ENCODE data around the gene PHYHIPL.

PHYHIPL gene

DNA sequence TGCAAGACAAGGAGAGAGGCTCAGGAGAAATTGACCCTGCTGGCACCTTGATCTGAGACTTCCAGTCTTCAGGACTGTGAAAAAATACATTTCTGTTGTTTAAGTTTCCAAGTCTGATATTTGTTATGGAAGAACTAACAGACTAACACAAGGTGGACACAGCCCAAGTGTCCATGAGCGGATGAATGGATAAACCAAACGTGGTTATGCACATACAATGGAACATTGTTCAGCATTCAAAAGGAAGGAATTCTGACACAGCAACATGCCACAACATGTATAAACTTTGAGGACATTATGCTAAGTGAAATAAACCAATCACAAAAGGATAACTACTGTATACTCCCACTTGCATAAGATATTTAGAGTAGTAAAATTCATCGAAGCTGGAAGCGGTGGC is 109.4 kb downstream of the PHYHIPL start:
- Histone ChIP-seq H4K20me1 (ENCODE audit: insufficient read depth, low read length) (no peaks in the 10 kb centered on the region), H3K79me2 (ENCODE audit: low read length) (no peaks in the 10 kb centered on the region), H3K36me3 (replicated peaks; ENCODE audit: insufficient read depth, low read length) (no peaks in the 10 kb centered on the region), H3K4me3 (ENCODE audit: low read length) (no peak overlapping the region), H3F3A (ENCODE audit: insufficient read depth, low read length) (no peaks in the 10 kb centered on the region), H3K27me3 (replicated peaks; ENCODE audit: insufficient read depth, low read length) (no peaks in the 10 kb centered on the region), H3K9me2 (replicated peaks; ENCODE audit: insufficient read depth, low read length) (no peaks in the 10 kb centered on the region), H3K4me1 (ENCODE audit: low read length) (no peaks in the 10 kb centered on the region), H3K27ac (ENCODE audit: low read length) (no peak overlapping the region), H3K4me2 (ENCODE audit: low read depth, low read length) (no peak overlapping the region), H3K9me3 (replicated peaks; ENCODE audit: insufficient read depth, low read length) (no peaks in the 10 kb centered on the region), H2AFZ (ENCODE audit: low read length) (no peak overlapping the region), H3K9ac (ENCODE audit: low read length) (no peak overlapping the region)
- no peak for DNase-seq
- no peak for TF ChIP-seq EZH2phosphoT487 (IDR thresholded peaks at IDR 0.05; ENCODE audit: low read length)
- no peak for TF ChIP-seq EZH2 (optimal IDR thresholded peaks at IDR 0.05; ENCODE audit: low read depth, low read length)
- TF ChIP-seq, protein P1, sequence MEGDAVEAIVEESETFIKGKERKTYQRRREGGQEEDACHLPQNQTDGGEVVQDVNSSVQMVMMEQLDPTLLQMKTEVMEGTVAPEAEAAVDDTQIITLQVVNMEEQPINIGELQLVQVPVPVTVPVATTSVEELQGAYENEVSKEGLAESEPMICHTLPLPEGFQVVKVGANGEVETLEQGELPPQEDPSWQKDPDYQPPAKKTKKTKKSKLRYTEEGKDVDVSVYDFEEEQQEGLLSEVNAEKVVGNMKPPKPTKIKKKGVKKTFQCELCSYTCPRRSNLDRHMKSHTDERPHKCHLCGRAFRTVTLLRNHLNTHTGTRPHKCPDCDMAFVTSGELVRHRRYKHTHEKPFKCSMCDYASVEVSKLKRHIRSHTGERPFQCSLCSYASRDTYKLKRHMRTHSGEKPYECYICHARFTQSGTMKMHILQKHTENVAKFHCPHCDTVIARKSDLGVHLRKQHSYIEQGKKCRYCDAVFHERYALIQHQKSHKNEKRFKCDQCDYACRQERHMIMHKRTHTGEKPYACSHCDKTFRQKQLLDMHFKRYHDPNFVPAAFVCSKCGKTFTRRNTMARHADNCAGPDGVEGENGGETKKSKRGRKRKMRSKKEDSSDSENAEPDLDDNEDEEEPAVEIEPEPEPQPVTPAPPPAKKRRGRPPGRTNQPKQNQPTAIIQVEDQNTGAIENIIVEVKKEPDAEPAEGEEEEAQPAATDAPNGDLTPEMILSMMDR (IDR thresholded peaks at IDR 0.05; ENCODE audit: low read length) = no peak

DNA sequence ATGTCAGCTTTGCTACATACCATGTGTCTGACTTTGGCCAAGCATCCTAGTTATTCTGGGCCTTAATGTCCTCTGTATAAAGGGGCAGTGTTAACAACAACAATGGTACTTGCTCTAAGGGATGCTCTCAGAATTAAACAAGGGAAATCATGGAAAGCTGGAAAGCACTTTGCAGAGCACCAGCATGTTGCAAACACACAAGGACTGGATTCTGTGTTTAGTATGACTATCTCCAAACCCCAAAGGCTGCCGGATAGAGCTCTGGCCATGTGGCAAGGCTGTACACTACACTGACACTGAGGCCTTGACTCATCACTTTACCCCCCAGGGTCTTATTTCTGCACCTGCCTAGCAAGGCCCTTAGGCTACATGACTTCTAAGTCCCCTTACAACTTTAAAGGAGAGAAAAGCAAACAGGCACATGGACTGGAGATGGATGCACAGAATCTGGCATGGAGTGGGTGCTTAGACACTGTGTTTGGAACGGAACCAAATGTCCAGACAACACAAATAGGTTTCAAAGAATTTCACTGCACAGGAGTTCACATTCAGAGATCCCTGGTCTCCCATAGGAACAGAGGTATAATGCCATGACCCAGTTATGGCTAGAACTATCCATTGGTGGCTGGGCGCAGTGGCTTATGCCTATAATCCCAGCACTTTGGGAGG is 111.3 kb downstream of the PHYHIPL start:
- no peaks in the 10 kb centered on the region for H4K20me1 ChIP-seq (ENCODE audit: insufficient read depth, low read length)
- no peaks in the 10 kb centered on the region for H3K4me1 ChIP-seq (ENCODE audit: low read length)
- no peaks in the 10 kb centered on the region for H3F3A ChIP-seq (ENCODE audit: insufficient read depth, low read length)
- no peak overlapping the region for H2AFZ ChIP-seq (ENCODE audit: low read length)
- no peaks in the 10 kb centered on the region for H3K27me3 ChIP-seq (replicated peaks; ENCODE audit: insufficient read depth, low read length)
- no peaks in the 10 kb centered on the region for H3K9me2 ChIP-seq (replicated peaks; ENCODE audit: insufficient read depth, low read length)
- DNase-seq = no peak
- no peak overlapping the region for H3K4me2 ChIP-seq (ENCODE audit: low read depth, low read length)
- no peaks in the 10 kb centered on the region for H3K79me2 ChIP-seq (ENCODE audit: low read length)
- H3K9ac ChIP-seq (ENCODE audit: low read length) = no peak overlapping the region
- H3K4me3 ChIP-seq (ENCODE audit: low read length) = no peak overlapping the region
- no peaks in the 10 kb centered on the region for H3K36me3 ChIP-seq (replicated peaks; ENCODE audit: insufficient read depth, low read length)
- no peak for TF ChIP-seq EZH2phosphoT487 (IDR thresholded peaks at IDR 0.05; ENCODE audit: low read length)
- no peak for TF ChIP-seq EZH2 (optimal IDR thresholded peaks at IDR 0.05; ENCODE audit: low read depth, low read length)
- TF ChIP-seq, protein P1 (IDR thresholded peaks at IDR 0.05; ENCODE audit: low read length) = no peak
- no peaks in the 10 kb centered on the region for H3K9me3 ChIP-seq (replicated peaks; ENCODE audit: insufficient read depth, low read length)
- H3K27ac ChIP-seq (ENCODE audit: low read length) = no peak overlapping the region

DNA sequence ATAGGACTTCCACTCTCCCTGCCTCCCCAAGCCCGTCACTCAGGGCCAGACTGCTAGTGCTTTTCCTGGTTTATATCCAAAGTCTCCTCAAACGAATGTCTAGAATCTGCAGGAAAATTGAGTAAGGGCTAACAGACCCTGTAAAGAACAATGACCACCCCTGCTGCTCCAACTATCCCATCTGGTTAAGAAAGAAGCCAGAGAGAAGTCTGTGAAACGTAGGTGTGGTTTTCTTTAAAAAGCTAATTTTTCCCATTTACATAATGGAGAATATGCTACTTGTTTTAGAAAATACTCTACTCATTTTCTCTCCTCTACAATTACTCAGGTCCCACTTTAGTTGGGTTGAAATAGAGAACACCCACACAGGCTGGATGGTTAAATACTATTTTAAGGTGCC is 113.4 kb downstream of the PHYHIPL start:
- Histone ChIP-seq H3K4me3 (ENCODE audit: low read length) (no peak overlapping the region), H3K27ac (ENCODE audit: low read length) (no peak overlapping the region), H2AFZ (ENCODE audit: low read length) (no peak overlapping the region), H3K27me3 (replicated peaks; ENCODE audit: insufficient read depth, low read length) (no peaks in the 10 kb centered on the region), H3K4me2 (ENCODE audit: low read depth, low read length) (no peak overlapping the region), H3K4me1 (ENCODE audit: low read length) (no peaks in the 10 kb centered on the region), H3K9me3 (replicated peaks; ENCODE audit: insufficient read depth, low read length) (no peaks in the 10 kb centered on the region), H3K36me3 (replicated peaks; ENCODE audit: insufficient read depth, low read length) (no peaks in the 10 kb centered on the region), H3F3A (ENCODE audit: insufficient read depth, low read length) (no peaks in the 10 kb centered on the region), H3K9ac (ENCODE audit: low read length) (no peak overlapping the region), H4K20me1 (ENCODE audit: insufficient read depth, low read length) (no peaks in the 10 kb centered on the region), H3K9me2 (replicated peaks; ENCODE audit: insufficient read depth, low read length) (no peaks in the 10 kb centered on the region), H3K79me2 (ENCODE audit: low read length) (no peaks in the 10 kb centered on the region)
- no peak for DNase-seq
- TF ChIP-seq, protein P1 (IDR thresholded peaks at IDR 0.05; ENCODE audit: low read length) = no peak
- no peak for TF ChIP-seq EZH2phosphoT487 (IDR thresholded peaks at IDR 0.05; ENCODE audit: low read length)
- TF ChIP-seq EZH2 (optimal IDR thresholded peaks at IDR 0.05; ENCODE audit: low read depth, low read length) = no peak

All from MM.1S (cell line).